ENCODE data around the gene TRPC4. TPM values are rescaled to one million over a fixed set of nuclear protein-coding genes. Genes with fewer than 3 reads are reported as not detected.

The TRPC4 gene
- polyA plus RNA-seq, 3 donors = not detected

DNA sequence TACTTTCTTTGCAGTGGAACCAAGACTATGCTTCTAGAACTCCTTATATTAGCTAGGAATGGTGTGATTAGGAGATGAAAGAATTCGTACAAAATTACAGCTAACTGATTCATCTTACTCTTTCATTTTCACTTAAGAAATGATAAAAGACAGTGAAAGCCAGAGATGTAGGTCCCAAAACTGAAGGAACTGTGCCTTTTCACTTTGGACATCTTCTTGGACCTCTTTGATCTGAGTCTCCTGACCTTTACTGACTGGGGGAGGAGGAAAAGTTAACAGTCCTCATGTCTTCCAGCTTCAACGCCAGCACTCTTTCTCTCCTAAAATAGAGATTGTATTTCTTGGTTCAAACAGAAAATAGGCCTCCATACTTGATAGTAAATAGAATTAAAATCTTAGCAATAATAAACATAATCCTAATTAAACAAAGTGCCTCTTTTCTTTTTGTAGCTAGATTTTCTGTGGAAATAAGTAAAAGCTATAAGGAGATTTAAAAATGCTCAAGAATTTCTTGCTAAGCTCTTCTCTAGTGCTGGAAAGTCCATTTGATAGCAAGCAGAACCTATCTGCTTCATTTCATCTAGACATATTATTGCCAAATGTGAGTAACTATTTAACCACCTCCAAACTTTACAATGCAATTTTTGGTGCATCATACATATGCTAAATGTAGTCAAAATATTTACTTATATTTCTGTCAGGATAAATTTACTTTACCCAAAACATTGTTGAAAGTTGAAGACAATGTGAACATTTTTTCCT is 161.7 kb downstream of the TRPC4 start:
- H3K4me2 ChIP-seq (replicated peaks; ENCODE audit: extremely low read depth, low read length, poor library complexity, severe bottlenecking) = no peak overlapping the region
- H3K4me3 ChIP-seq (replicated peaks in 1 of 3; ENCODE audit: low read depth in 2 of 3, low read length in 3 of 3) = no peak overlapping the region
- no peak overlapping the region for H3K9ac ChIP-seq (ENCODE audit: insufficient read depth, low read length, poor library complexity, severe bottlenecking)
- no peak overlapping the region for H3K27ac Mint-ChIP-seq
- H4K20me1 ChIP-seq (ENCODE audit: insufficient read depth, low read length) = no peaks in the 10 kb centered on the region
- no peaks in the 10 kb centered on the region for H3K4me1 Mint-ChIP-seq
- H3K4me3 Mint-ChIP-seq = no peak overlapping the region
- intact Hi-C loops (cut with micrococcal nuclease) = no loop called here
- peaks cover 0 to 2% (median 0%) of the 10 kb centered on the region in 7 donors for H3K9me3 Mint-ChIP-seq
- H3K4me1 ChIP-seq (ENCODE audit: control insufficient read depth in 1 of 2, insufficient read depth in 2 of 2, low read length in 2 of 2) = no peaks in the 10 kb centered on the region
- TF ChIP-seq, protein P1, sequence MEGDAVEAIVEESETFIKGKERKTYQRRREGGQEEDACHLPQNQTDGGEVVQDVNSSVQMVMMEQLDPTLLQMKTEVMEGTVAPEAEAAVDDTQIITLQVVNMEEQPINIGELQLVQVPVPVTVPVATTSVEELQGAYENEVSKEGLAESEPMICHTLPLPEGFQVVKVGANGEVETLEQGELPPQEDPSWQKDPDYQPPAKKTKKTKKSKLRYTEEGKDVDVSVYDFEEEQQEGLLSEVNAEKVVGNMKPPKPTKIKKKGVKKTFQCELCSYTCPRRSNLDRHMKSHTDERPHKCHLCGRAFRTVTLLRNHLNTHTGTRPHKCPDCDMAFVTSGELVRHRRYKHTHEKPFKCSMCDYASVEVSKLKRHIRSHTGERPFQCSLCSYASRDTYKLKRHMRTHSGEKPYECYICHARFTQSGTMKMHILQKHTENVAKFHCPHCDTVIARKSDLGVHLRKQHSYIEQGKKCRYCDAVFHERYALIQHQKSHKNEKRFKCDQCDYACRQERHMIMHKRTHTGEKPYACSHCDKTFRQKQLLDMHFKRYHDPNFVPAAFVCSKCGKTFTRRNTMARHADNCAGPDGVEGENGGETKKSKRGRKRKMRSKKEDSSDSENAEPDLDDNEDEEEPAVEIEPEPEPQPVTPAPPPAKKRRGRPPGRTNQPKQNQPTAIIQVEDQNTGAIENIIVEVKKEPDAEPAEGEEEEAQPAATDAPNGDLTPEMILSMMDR (IDR thresholded peaks at IDR 0.05) = no peak
- H3K79me2 ChIP-seq (ENCODE audit: insufficient read depth, low read length) = no peaks in the 10 kb centered on the region
- no peaks in the 10 kb centered on the region for H3K27me3 ChIP-seq (ENCODE audit: control insufficient read depth in 2 of 2, insufficient read depth in 2 of 2, low read length in 2 of 2)
- no peaks in the 10 kb centered on the region for H3K27me3 Mint-ChIP-seq (ENCODE audit: low read depth in 3 of 3)
- no peak for DNase-seq
- H3K36me3 Mint-ChIP-seq = no peaks in the 10 kb centered on the region
- H2AFZ ChIP-seq (ENCODE audit: insufficient read depth, low read depth, low read length, poor library complexity, severe bottlenecking) = no peak overlapping the region
- H3K9me3 ChIP-seq (replicated peaks in 1 of 2; ENCODE audit: control insufficient read depth in 1 of 2, insufficient read depth in 1 of 2, low read length in 2 of 2) = no peaks in the 10 kb centered on the region
- WGBS (ENCODE audit: insufficient coverage) = no CpG with 5 or more reads among the region's 2 CpGs
- no peak overlapping the region for H3K27ac ChIP-seq (ENCODE audit: low read depth in 1 of 2, low read length in 2 of 2)
- no peaks in the 10 kb centered on the region for H3K36me3 ChIP-seq (replicated peaks in 1 of 2; ENCODE audit: control insufficient read depth in 1 of 2, insufficient read depth in 2 of 2, low read length in 2 of 2)

DNA sequence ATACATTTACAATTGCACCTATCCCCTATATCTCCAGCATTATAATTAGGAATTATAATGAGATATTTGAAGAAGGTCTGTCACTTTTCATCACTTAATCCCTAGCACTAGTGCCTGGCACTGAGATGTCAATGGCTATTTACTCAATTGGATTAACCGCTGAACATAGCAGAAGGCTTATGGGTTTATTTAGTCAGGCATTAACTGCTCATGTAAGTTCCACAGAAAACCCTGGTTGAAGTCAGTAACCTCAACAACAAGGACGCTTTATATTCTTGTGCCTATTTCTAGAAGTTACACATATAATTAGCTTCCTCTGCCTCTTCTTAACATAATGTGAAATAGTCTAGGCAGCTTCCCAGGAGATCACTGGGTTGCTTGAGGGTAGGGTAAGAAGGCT is 163.5 kb downstream of the TRPC4 start:
- Mint-ChIP-seq H3K9me3 (peaks cover 0 to 2% (median 0%) of the 10 kb centered on the region in 7 donors), H3K4me3 (no peak overlapping the region), H3K36me3 (no peaks in the 10 kb centered on the region), H3K27ac (no peak overlapping the region), H3K27me3 (ENCODE audit: low read depth in 3 of 3) (no peaks in the 10 kb centered on the region), H3K4me1 (no peaks in the 10 kb centered on the region)
- Histone ChIP-seq H4K20me1 (ENCODE audit: insufficient read depth, low read length) (no peaks in the 10 kb centered on the region), H3K27me3 (ENCODE audit: control insufficient read depth in 2 of 2, insufficient read depth in 2 of 2, low read length in 2 of 2) (no peaks in the 10 kb centered on the region), H3K36me3 (replicated peaks in 1 of 2; ENCODE audit: control insufficient read depth in 1 of 2, insufficient read depth in 2 of 2, low read length in 2 of 2) (no peaks in the 10 kb centered on the region), H3K4me1 (ENCODE audit: control insufficient read depth in 1 of 2, insufficient read depth in 2 of 2, low read length in 2 of 2) (no peaks in the 10 kb centered on the region), H2AFZ (ENCODE audit: insufficient read depth, low read depth, low read length, poor library complexity, severe bottlenecking) (no peak overlapping the region), H3K9ac (ENCODE audit: insufficient read depth, low read length, poor library complexity, severe bottlenecking) (no peak overlapping the region), H3K4me2 (replicated peaks; ENCODE audit: extremely low read depth, low read length, poor library complexity, severe bottlenecking) (no peak overlapping the region), H3K27ac (ENCODE audit: low read depth in 1 of 2, low read length in 2 of 2) (no peak overlapping the region), H3K79me2 (ENCODE audit: insufficient read depth, low read length) (no peaks in the 10 kb centered on the region), H3K9me3 (replicated peaks in 1 of 2; ENCODE audit: control insufficient read depth in 1 of 2, insufficient read depth in 1 of 2, low read length in 2 of 2) (no peaks in the 10 kb centered on the region), H3K4me3 (replicated peaks in 1 of 3; ENCODE audit: low read depth in 2 of 3, low read length in 3 of 3) (no peak overlapping the region)
- WGBS (ENCODE audit: insufficient coverage) = no CpG with 5 or more reads among the region's 2 CpGs
- intact Hi-C loops (cut with micrococcal nuclease) = no loop called here
- no peak for DNase-seq
- TF ChIP-seq, protein P1 (IDR thresholded peaks at IDR 0.05) = no peak

Measured in CD14-positive monocyte (primary cell).